DOHH2 (cell line): ENCODE results near the gene VLDLR.

Experiments used
- CTCF ChIP-seq: fragments of 200-600 bp; sonication (generic); IDR thresholded peaks from one replicate; pipeline ENCODE4 v1.5.1; 2014; ENCODE audit warnings: antibody characterized with exemption, mild to moderate bottlenecking, low read depth, low read length; ENCODE audit not compliant: poor library complexity, severe bottlenecking
- EZH2phosphoT487 ChIP-seq: fragments of 200-600 bp; sonication (generic); IDR thresholded peaks from 2 replicates; pipeline ENCODE4 v1.6.1; 2017; ENCODE audit warnings: borderline replicate concordance, mild to moderate bottlenecking, antibody characterized with exemption, low read length, moderate library complexity, mixed read lengths

GRCh38 chr9:2638871-2639673, 17.5 kb downstream of the VLDLR start:
- no peak for TF ChIP-seq CTCF
- no peak for TF ChIP-seq EZH2phosphoT487
